SU-DHL-6 (cell line): ENCODE results near the gene ASXL1.

Source experiments
- H2AFZ ChIP-seq: fragments of 200-600 bp; sonication (generic); 2 replicates; pipeline ENCODE4 v1.6.1; 2014; ENCODE audit warnings: low read depth, mild to moderate bottlenecking, moderate library complexity, mixed read lengths, antibody characterized with exemption, low read length; ENCODE audit not compliant: severe bottlenecking
- H3F3A ChIP-seq: fragments of 200-600 bp; shearing (Covaris generic); 2 replicates; pipeline ENCODE4 v1.6.0; 2016; ENCODE audit warnings: antibody characterized with exemption, mild to moderate bottlenecking; ENCODE audit not compliant: insufficient read depth
- H3K27ac ChIP-seq: fragments of 200-600 bp; sonication (generic); 2 replicates; pipeline ENCODE4 v1.5.1; 2016; ENCODE audit warnings: low read depth, mild to moderate bottlenecking, low read length, moderate library complexity, mixed read lengths
- H3K27me3 ChIP-seq: fragments of 200-600 bp; sonication (generic), shearing (Covaris generic); 2 replicates; pipeline ENCODE4 v1.6.0; 2014; ENCODE audit warnings: mild to moderate bottlenecking, low read length
- H3K36me3 ChIP-seq: fragments of 200-600 bp; sonication (generic); 2 replicates; pipeline ENCODE4 v1.6.1; 2014; ENCODE audit warnings: mild to moderate bottlenecking, low read length, mixed read lengths
- H3K4me2 ChIP-seq: fragments of 300-600, 200-600 bp; shearing (Covaris generic), sonication (generic); 2 replicates; pipeline ENCODE4 v1.6.0; 2014; ENCODE audit warnings: low read length, low read depth, mild to moderate bottlenecking; ENCODE audit not compliant: poor library complexity, severe bottlenecking
- H3K4me3 ChIP-seq: fragments of 200-600 bp; sonication (generic); 2 replicates; pipeline ENCODE4 v1.5.1; 2014; ENCODE audit warnings: antibody characterized with exemption, low read length, mild to moderate bottlenecking, mixed read lengths; ENCODE audit not compliant: insufficient read depth, poor library complexity, severe bottlenecking
- H3K79me2 ChIP-seq: fragments of 200-600 bp; sonication (generic); 2 replicates; pipeline ENCODE4 v1.6.1; 2014; ENCODE audit warnings: mild to moderate bottlenecking, low read length, moderate library complexity; ENCODE audit not compliant: insufficient read depth
- H3K9ac ChIP-seq: fragments of 200-600 bp; sonication (generic); 2 replicates; pipeline ENCODE4 v1.7.0; 2014; ENCODE audit warnings: mild to moderate bottlenecking, low read length
- H3K9me2 ChIP-seq: fragments of 200-600 bp; sonication (generic); replicated peaks from 2 replicates; pipeline ENCODE4 v1.6.1; 2014; ENCODE audit warnings: low read length; ENCODE audit not compliant: insufficient read depth
- H3K9me3 ChIP-seq: fragments of 200-600 bp; sonication (generic); 2 replicates; pipeline ENCODE4 v1.6.1; 2014; ENCODE audit warnings: low read length, mixed read lengths; ENCODE audit not compliant: insufficient read depth
- H4K20me1 ChIP-seq: fragments of 200-600 bp; sonication (generic); 2 replicates; pipeline ENCODE4 v1.6.1; 2014; ENCODE audit warnings: low read depth, mild to moderate bottlenecking, antibody characterized with exemption, low read length, moderate library complexity, mixed read lengths
- EZH2phosphoT487 ChIP-seq: fragments of 200-600 bp; sonication (generic), shearing (Covaris generic); conservative IDR thresholded peaks from 2 replicates; pipeline ENCODE4 v1.6.1; 2018; ENCODE audit warnings: mild to moderate bottlenecking, antibody characterized with exemption, low read length, moderate library complexity, mixed read lengths
- TF ChIP-seq, protein P1 (sequence below): fragments of 200-600 bp; sonication (generic); IDR thresholded peaks from one replicate; pipeline ENCODE4 v1.5.1; 2017; ENCODE audit warnings: antibody characterized with exemption, mild to moderate bottlenecking, low read length, moderate library complexity; ENCODE audit not compliant: insufficient read depth, poor library complexity, severe bottlenecking

The ASXL1 gene

GRCh38 chr20:32325706-32326503 is 32.2 kb upstream of the ASXL1 start:
- Histone ChIP-seq H2AFZ (no peak overlapping the region), H3F3A (peaks cover 16% of the 10 kb centered on the region), H3K27ac (no peak overlapping the region), H3K36me3 (peaks cover 15% of the 10 kb centered on the region; the same call in 1 of the 2 replicates), H4K20me1 (no peaks in the 10 kb centered on the region), H3K9ac (no peak overlapping the region), H3K9me2 (no peaks in the 10 kb centered on the region), H3K9me3 (no peaks in the 10 kb centered on the region), H3K4me3 (no peak overlapping the region), H3K4me2 (no peak overlapping the region), H3K79me2 (no peaks in the 10 kb centered on the region), H3K27me3 (no peaks in the 10 kb centered on the region)
- TF ChIP-seq, protein P1, sequence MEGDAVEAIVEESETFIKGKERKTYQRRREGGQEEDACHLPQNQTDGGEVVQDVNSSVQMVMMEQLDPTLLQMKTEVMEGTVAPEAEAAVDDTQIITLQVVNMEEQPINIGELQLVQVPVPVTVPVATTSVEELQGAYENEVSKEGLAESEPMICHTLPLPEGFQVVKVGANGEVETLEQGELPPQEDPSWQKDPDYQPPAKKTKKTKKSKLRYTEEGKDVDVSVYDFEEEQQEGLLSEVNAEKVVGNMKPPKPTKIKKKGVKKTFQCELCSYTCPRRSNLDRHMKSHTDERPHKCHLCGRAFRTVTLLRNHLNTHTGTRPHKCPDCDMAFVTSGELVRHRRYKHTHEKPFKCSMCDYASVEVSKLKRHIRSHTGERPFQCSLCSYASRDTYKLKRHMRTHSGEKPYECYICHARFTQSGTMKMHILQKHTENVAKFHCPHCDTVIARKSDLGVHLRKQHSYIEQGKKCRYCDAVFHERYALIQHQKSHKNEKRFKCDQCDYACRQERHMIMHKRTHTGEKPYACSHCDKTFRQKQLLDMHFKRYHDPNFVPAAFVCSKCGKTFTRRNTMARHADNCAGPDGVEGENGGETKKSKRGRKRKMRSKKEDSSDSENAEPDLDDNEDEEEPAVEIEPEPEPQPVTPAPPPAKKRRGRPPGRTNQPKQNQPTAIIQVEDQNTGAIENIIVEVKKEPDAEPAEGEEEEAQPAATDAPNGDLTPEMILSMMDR = no peak
- TF ChIP-seq EZH2phosphoT487 = no peak

DNA sequence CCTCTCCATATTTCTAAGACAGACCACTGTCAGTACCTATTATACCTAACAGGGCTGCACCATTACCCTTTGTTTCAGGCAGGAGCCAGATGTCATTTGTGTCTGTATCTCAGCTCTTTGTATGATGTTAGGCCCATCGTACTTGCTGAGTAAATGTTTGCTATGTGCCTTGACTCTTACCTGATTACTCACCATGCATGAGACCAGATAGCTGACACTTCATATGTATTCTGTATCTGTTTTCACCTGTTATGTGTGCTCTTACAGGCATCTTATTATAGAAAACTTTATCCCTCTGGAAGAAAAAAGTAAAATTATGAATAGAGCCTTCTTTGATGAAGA is 31.7 kb upstream of the ASXL1 start:
- Histone ChIP-seq H4K20me1 (no peaks in the 10 kb centered on the region), H3K4me2 (no peak overlapping the region), H3K27ac (no peak overlapping the region), H3K4me3 (no peak overlapping the region), H2AFZ (no peak overlapping the region), H3K27me3 (no peaks in the 10 kb centered on the region), H3K9me3 (no peaks in the 10 kb centered on the region), H3K36me3 (peaks cover 15% of the 10 kb centered on the region; the same call in 1 of the 2 replicates), H3F3A (peaks cover 14% of the 10 kb centered on the region), H3K9me2 (no peaks in the 10 kb centered on the region), H3K9ac (no peak overlapping the region), H3K79me2 (no peaks in the 10 kb centered on the region)
- TF ChIP-seq EZH2phosphoT487 = no peak
- TF ChIP-seq, protein P1 = no peak

GRCh38 chr20:32327087-32327681 is 30.9 kb upstream of the ASXL1 start:
- no peaks in the 10 kb centered on the region for H3K27me3 ChIP-seq
- no peak overlapping the region for H2AFZ ChIP-seq
- H3K9ac ChIP-seq = no peak overlapping the region
- H3K4me2 ChIP-seq = no peak overlapping the region
- peaks cover 20% of the 10 kb centered on the region; the same call in 1 of the 2 replicates for H3K36me3 ChIP-seq
- H3K9me3 ChIP-seq = no peaks in the 10 kb centered on the region
- TF ChIP-seq EZH2phosphoT487 = no peak
- TF ChIP-seq, protein P1 = no peak
- H3K9me2 ChIP-seq = no peaks in the 10 kb centered on the region
- H3K4me3 ChIP-seq = no peak overlapping the region
- no peaks in the 10 kb centered on the region for H3K79me2 ChIP-seq
- peaks cover 7% of the 10 kb centered on the region; the same call in 1 of the 2 replicates for H3F3A ChIP-seq
- no peak overlapping the region for H3K27ac ChIP-seq
- no peaks in the 10 kb centered on the region for H4K20me1 ChIP-seq
